T-cell (primary cell): Measurements from ENCODE around the gene RER1. TPM values are rescaled to one million over a fixed set of nuclear protein-coding genes. Genes with fewer than 3 reads are reported as not detected.

ENCODE experiments used
- ATAC-seq, 4 experiments: fragments of 200-7000 bp in 3 of 4; fragments of 150-1000 bp in 1 of 4; cut with Tn5 transposase; replicated peaks in 1 of 4; 1 replicate in 3 of 4; 2 replicates in 1 of 4; pipeline ENCODE4 v1.10.0; 2021; ENCODE audit warnings: moderate library complexity in 3 of 4, mild to moderate bottlenecking in 2 of 4, moderate number of reproducible peaks in 1 of 4
- CTCF ChIA-PET, 2 donors: fragments of 300-600 bp; sonication (Branson Sonifier 250); formaldehyde crosslinking; loops; one replicate each; lab custom pipeline; 2022; ENCODE audit warnings: antibody characterized with exemption in 2 of 2; lab: Charles Lee
- POLR2A ChIA-PET, 2 donors: fragments of 300-600 bp; sonication (Branson Sonifier 250); formaldehyde crosslinking; loops; one replicate each; lab custom pipeline; 2022; ENCODE audit warnings: antibody characterized with exemption in 2 of 2; lab: Charles Lee
- DNase-seq, 35 experiments: peaks; one replicate each; pipeline versions ENCODE4 v3.0.0 to v3.0.0-alpha.2; 2013 to 2023
- H3K27ac ChIP-seq: one replicate; pipeline ENCODE4 v1.5.1; 2013; ENCODE audit warnings: low read length
- H3K27me3 ChIP-seq, 2 experiments: replicated peaks in 1 of 2; 1 replicate in 1 of 2; 2 replicates in 1 of 2; pipeline versions ENCODE4 v1.6.1 to v1.7.0; 2013; ENCODE audit warnings: low read length in 1 of 2, mixed read lengths in 1 of 2; ENCODE audit not compliant: control insufficient read depth in 2 of 2, insufficient read depth in 2 of 2; ENCODE audit errors: extremely low read depth in 1 of 2
- H3K36me3 ChIP-seq, 2 donors: 1 replicate in 1 of 2; 2 replicates in 1 of 2; pipeline versions ENCODE4 v1.6.1 to v1.7.0; 2013; ENCODE audit warnings: low read length in 1 of 2; ENCODE audit not compliant: control insufficient read depth in 2 of 2, insufficient read depth in 1 of 2; ENCODE audit errors: extremely low read depth in 1 of 2
- H3K4me1 ChIP-seq, 2 experiments: 1 replicate in 1 of 2; 2 replicates in 1 of 2; pipeline versions ENCODE4 v1.6.1 to v1.7.0; 2013; ENCODE audit warnings: low read length in 2 of 2, mixed read lengths in 1 of 2; ENCODE audit not compliant: insufficient read depth in 2 of 2, control insufficient read depth in 1 of 2; ENCODE audit errors: extremely low read depth in 1 of 2
- H3K4me3 ChIP-seq, 2 donors: 1 replicate in 1 of 2; 2 replicates in 1 of 2; pipeline versions ENCODE4 v1.5.1 to v1.7.0; 2013; ENCODE audit warnings: mild to moderate bottlenecking in 2 of 2, low read length in 1 of 2, moderate library complexity in 1 of 2; ENCODE audit not compliant: control insufficient read depth in 1 of 2; ENCODE audit errors: extremely low read depth in 1 of 2
- H3K9me3 ChIP-seq: 2 replicates; pipeline ENCODE4 v1.7.0; 2013
- H3K27ac Mint-ChIP-seq, 2 donors: one replicate each; pipeline ENCODE4 v1.8.0; 2020 to 2021; ENCODE audit warnings: mild to moderate bottlenecking in 2 of 2, mixed read lengths in 2 of 2
- H3K27me3 Mint-ChIP-seq, 2 donors: one replicate each; pipeline ENCODE4 v1.8.0; 2021 to 2022; ENCODE audit warnings: mixed read lengths in 2 of 2
- H3K36me3 Mint-ChIP-seq: one replicate; pipeline ENCODE4 v1.8.0; 2021; ENCODE audit warnings: mixed read lengths
- H3K4me1 Mint-ChIP-seq, 3 donors: one replicate each; pipeline ENCODE4 v1.8.0; 2020 to 2022; ENCODE audit warnings: mixed read lengths in 3 of 3, mild to moderate bottlenecking in 1 of 3
- H3K4me3 Mint-ChIP-seq, 3 donors: one replicate each; pipeline ENCODE4 v1.8.0; 2020 to 2022; ENCODE audit warnings: mild to moderate bottlenecking in 3 of 3, mixed read lengths in 3 of 3, moderate library complexity in 3 of 3
- H3K9me3 Mint-ChIP-seq, 3 donors: one replicate each; pipeline ENCODE4 v1.8.0; 2020 to 2022; ENCODE audit warnings: mixed read lengths in 3 of 3
- WGBS: methylation state at CpG from one replicate; pipeline ENCODE4 v1.1.5; 2013; ENCODE audit warnings: missing lambda C conversion rate; ENCODE audit not compliant: insufficient coverage; 5-methylcytosine and 5-hydroxymethylcytosine counted together
- total RNA-seq, 35 experiments: library from RNA in 6 of 35; stranded (reverse) in 6 of 35; fragments of 120-200 nt in 1 of 35; gene quantifications; one replicate each; pipeline versions ENCODE4 v1.2.1 to v1.2.4 and lab custom pipeline; 2013 to 2026

Gene RER1
- total RNA-seq, 5 donors from 2014 or later (not counting 1 experiment from before 2014, with no cell fraction given), result 84.3 to 129 (median 125) TPM

- ATAC-seq (no peak), DNase-seq (no peak)
- WGBS, result 86% methylated on average over 2 of the region's 17 CpGs
- H3K36me3 ChIP-seq, result peaks cover 17 to 72% of the 10 kb centered on the region in 2 donors
- ChIA-PET POLR2A (no interaction called here), CTCF (interaction anchor here in 1 of 2 donors (0.6 kb wide), 1 partner anchor 330 kb away, joined by 3 read pairs; no protein-coding TSS in a partner anchor)
- H3K4me3 ChIP-seq, result no peak overlapping the region
- peaks cover 31% of the 10 kb centered on the region for H3K36me3 Mint-ChIP-seq
- no peaks in the 10 kb centered on the region for H3K9me3 Mint-ChIP-seq
- H3K27ac Mint-ChIP-seq, result no peak overlapping the region
- H3K27me3 ChIP-seq, result no peaks in the 10 kb centered on the region
- H3K27ac ChIP-seq, result no peak overlapping the region
- H3K27me3 Mint-ChIP-seq, result no peaks in the 10 kb centered on the region
- no peak overlapping the region for H3K4me3 Mint-ChIP-seq
- H3K9me3 ChIP-seq, result no peaks in the 10 kb centered on the region
- H3K4me1 Mint-ChIP-seq, result peaks cover 37 to 53% (median 51%) of the 10 kb centered on the region in 3 donors
- H3K4me1 ChIP-seq, result peaks cover 11 to 39% of the 10 kb centered on the region in 2 experiments
Measured at GRCh38 chr1:2396059-2396458, 4.4 kb downstream of the RER1 start.

- peaks cover 17 to 75% of the 10 kb centered on the region in 2 donors for H3K36me3 ChIP-seq
- no peaks in the 10 kb centered on the region for H3K27me3 Mint-ChIP-seq
- ATAC-seq, result no peak
- 100% methylated on average over 2 of the region's 5 CpGs for WGBS
- no peaks in the 10 kb centered on the region for H3K9me3 ChIP-seq
- H3K9me3 Mint-ChIP-seq, result no peaks in the 10 kb centered on the region
- DNase-seq, result no peak
- ChIA-PET POLR2A (no interaction called here), CTCF (interaction anchor here in 1 of 2 donors (0.6 kb wide), 1 partner anchor 331 kb away, joined by 3 read pairs; no protein-coding TSS in a partner anchor)
- H3K36me3 Mint-ChIP-seq, result peaks cover 34% of the 10 kb centered on the region
- no peak overlapping the region for H3K4me3 Mint-ChIP-seq
- H3K4me3 ChIP-seq, result no peak overlapping the region
- no peak overlapping the region for H3K27ac Mint-ChIP-seq
- H3K4me1 ChIP-seq, result peaks cover 11 to 38% of the 10 kb centered on the region in 2 experiments
- peaks cover 39 to 54% (median 53%) of the 10 kb centered on the region in 3 donors for H3K4me1 Mint-ChIP-seq
- no peaks in the 10 kb centered on the region for H3K27me3 ChIP-seq
- no peak overlapping the region for H3K27ac ChIP-seq
Measured at GRCh38 chr1:2396476-2396875, 4.8 kb downstream of the RER1 start.

GRCh38 chr1:2397007-2397679, 5.5 kb downstream of the RER1 start:
- no peak for DNase-seq
- Mint-ChIP-seq H3K4me1 (peaks cover 42 to 56% (median 54%) of the 10 kb centered on the region in 3 donors), H3K36me3 (peaks cover 40% of the 10 kb centered on the region), H3K27me3 (no peaks in the 10 kb centered on the region), H3K9me3 (no peaks in the 10 kb centered on the region), H3K4me3 (no peak overlapping the region), H3K27ac (peak overlapping the region in 1 of 2 donors; percentile 45)
- peaks cover 21 to 82% of the 10 kb centered on the region in 2 donors for H3K36me3 ChIP-seq
- no peak overlapping the region for H3K4me3 ChIP-seq
- ATAC-seq, result no peak
- H3K4me1 ChIP-seq, result peaks cover 11 to 37% of the 10 kb centered on the region in 2 experiments
- H3K27me3 ChIP-seq, result no peaks in the 10 kb centered on the region
- ChIA-PET POLR2A (no interaction called here), CTCF (no interaction called here)
- H3K27ac ChIP-seq, result no peak overlapping the region
- WGBS, result 94% methylated on average over 13 of the region's 19 CpGs
- H3K9me3 ChIP-seq, result no peaks in the 10 kb centered on the region

- no peak overlapping the region for H3K27ac ChIP-seq
- Mint-ChIP-seq H3K27ac (peak overlapping the region in 1 of 2 donors; percentile 55), H3K4me1 (peaks cover 25 to 40% (median 36%) of the 10 kb centered on the region in 3 donors), H3K4me3 (no peak overlapping the region), H3K27me3 (no peaks in the 10 kb centered on the region), H3K36me3 (peaks cover 48% of the 10 kb centered on the region), H3K9me3 (no peaks in the 10 kb centered on the region)
- H3K4me3 ChIP-seq, result no peak overlapping the region
- peaks cover 4 to 20% of the 10 kb centered on the region in 2 experiments for H3K4me1 ChIP-seq
- DNase-seq (no peak), ATAC-seq (no peak)
- H3K27me3 ChIP-seq, result no peaks in the 10 kb centered on the region
- no peaks in the 10 kb centered on the region for H3K9me3 ChIP-seq
- peaks cover 26 to 90% of the 10 kb centered on the region in 2 donors for H3K36me3 ChIP-seq
- POLR2A ChIA-PET, result interaction anchor here in 1 of 2 donors (0.6 kb wide), 1 partner anchor 188 kb away, joined by 12 read pairs; no protein-coding TSS in a partner anchor
- 96% methylated on average over 7 of the region's 7 CpGs for WGBS
- CTCF ChIA-PET, result no interaction called here
Measured at GRCh38 chr1:2398871-2399270, 7.2 kb downstream of the RER1 start.

- no peak overlapping the region for H3K27ac Mint-ChIP-seq
- Histone ChIP-seq H3K27ac (no peak overlapping the region), H3K4me3 (no peak overlapping the region), H3K4me1 (peaks cover 0 to 9% of the 10 kb centered on the region in 2 experiments), H3K36me3 (peaks cover 26 to 94% of the 10 kb centered on the region in 2 donors), H3K27me3 (no peaks in the 10 kb centered on the region), H3K9me3 (no peaks in the 10 kb centered on the region)
- no peaks in the 10 kb centered on the region for H3K9me3 Mint-ChIP-seq
- 95% methylated on average over 11 of the region's 22 CpGs for WGBS
- POLR2A ChIA-PET, result no interaction called here
- DNase-seq, result no peak
- CTCF ChIA-PET, result no interaction called here
- H3K4me3 Mint-ChIP-seq, result no peak overlapping the region
- peaks cover 49% of the 10 kb centered on the region for H3K36me3 Mint-ChIP-seq
- H3K27me3 Mint-ChIP-seq, result no peaks in the 10 kb centered on the region
- H3K4me1 Mint-ChIP-seq, result peaks cover 14 to 28% (median 25%) of the 10 kb centered on the region in 3 donors
- ATAC-seq, result no peak
Measured at GRCh38 chr1:2399890-2400575, 8.4 kb downstream of the RER1 start.

GRCh38 chr1:2400576-2400909, 8.9 kb downstream of the RER1 start:
- H3K27me3 Mint-ChIP-seq, result no peaks in the 10 kb centered on the region
- H3K4me1 ChIP-seq, result peaks cover 0 to 5% of the 10 kb centered on the region in 2 experiments
- H3K4me1 Mint-ChIP-seq, result peaks cover 13 to 25% (median 22%) of the 10 kb centered on the region in 3 donors
- H3K9me3 ChIP-seq, result no peaks in the 10 kb centered on the region
- no peak overlapping the region for H3K27ac ChIP-seq
- H3K27ac Mint-ChIP-seq, result no peak overlapping the region
- DNase-seq, result no peak
- WGBS, result 85% methylated on average over 10 of the region's 10 CpGs
- no peak overlapping the region for H3K4me3 ChIP-seq
- no peak overlapping the region for H3K4me3 Mint-ChIP-seq
- peaks cover 25 to 89% of the 10 kb centered on the region in 2 donors for H3K36me3 ChIP-seq
- ATAC-seq, result no peak
- POLR2A ChIA-PET, result no interaction called here
- no peaks in the 10 kb centered on the region for H3K27me3 ChIP-seq
- H3K9me3 Mint-ChIP-seq, result no peaks in the 10 kb centered on the region
- peaks cover 48% of the 10 kb centered on the region for H3K36me3 Mint-ChIP-seq
- CTCF ChIA-PET, result no interaction called here
